Smooth muscle cell (in vitro differentiated cells): Measurements from ENCODE around the gene MKX. TPM values are rescaled to one million over a fixed set of nuclear protein-coding genes. Genes with fewer than 3 reads are reported as not detected.

Experiments
- DNase-seq: peaks from one replicate; lab custom pipeline; 2025; ENCODE audit not compliant: unreplicated experiment; lab: John Stamatoyannopoulos, UW
- H2AFZ ChIP-seq: fragments of 200-600 bp; sonication (generic); 2 replicates; pipeline ENCODE4 v1.6.0; 2016; ENCODE audit warnings: antibody characterized with exemption, low read depth, mild to moderate bottlenecking
- H3F3A ChIP-seq: fragments of 200-600 bp; sonication (generic); 2 replicates; pipeline ENCODE4 v1.6.0; 2017; ENCODE audit warnings: antibody characterized with exemption, low read depth
- H3K27ac ChIP-seq: fragments of 200-600 bp; sonication (generic); 2 replicates; pipeline ENCODE4 v1.5.1; 2016; ENCODE audit warnings: low read depth, mild to moderate bottlenecking
- H3K27me3 ChIP-seq: fragments of 200-600 bp; sonication (generic); 2 replicates; pipeline ENCODE4 v1.6.1; 2016; ENCODE audit warnings: low read depth, mild to moderate bottlenecking
- H3K36me3 ChIP-seq: fragments of 200-600 bp; sonication (generic); 2 replicates; pipeline ENCODE4 v1.5.1; 2016; ENCODE audit warnings: low read depth
- H3K4me1 ChIP-seq: fragments of 200-600 bp; sonication (generic); 2 replicates; pipeline ENCODE4 v1.5.1; 2016; ENCODE audit warnings: low read depth
- H3K4me2 ChIP-seq: fragments of 200-600 bp; sonication (generic); 2 replicates; pipeline ENCODE4 v1.6.0; 2016; ENCODE audit warnings: mild to moderate bottlenecking
- H3K4me3 ChIP-seq: fragments of 200-600 bp; sonication (generic); 2 replicates; pipeline ENCODE4 v1.5.1; 2016; ENCODE audit warnings: mild to moderate bottlenecking
- H3K79me2 ChIP-seq: fragments of 200-600 bp; sonication (generic); 2 replicates; pipeline ENCODE4 v1.6.0; 2016; ENCODE audit warnings: low read depth, mild to moderate bottlenecking
- H3K9ac ChIP-seq: fragments of 200-600 bp; sonication (generic); 2 replicates; pipeline ENCODE4 v1.6.0; 2016; ENCODE audit warnings: low read depth
- H3K9me3 ChIP-seq: fragments of 200-600 bp; sonication (generic); replicated peaks from 2 replicates; pipeline ENCODE4 v1.5.1; 2016; ENCODE audit warnings: low read depth
- H4K20me1 ChIP-seq: fragments of 200-600 bp; sonication (generic); 2 replicates; pipeline ENCODE4 v1.6.0; 2016; ENCODE audit warnings: low read depth
- CTCF ChIP-seq: fragments of 200-600 bp; sonication (generic); IDR thresholded peaks from 2 replicates; pipeline ENCODE4 v1.5.1; 2017; ENCODE audit warnings: borderline replicate concordance, mild to moderate bottlenecking, antibody characterized with exemption; ENCODE audit not compliant: insufficient read depth, poor library complexity, severe bottlenecking
- WGBS: methylation state at CpG from one replicate; pipeline ENCODE4 v1.1.7; 2016; ENCODE audit warnings: low lambda C conversion rate; 5-methylcytosine and 5-hydroxymethylcytosine counted together
- polyA plus RNA-seq: library from polyadenylated mRNA; unstranded; fragments of >200 nt; fragmentation: Nextera tagmentation; extraction: Ambion mirVana; gene quantifications from 2 replicates; pipeline ENCODE4 v1.2.1, GENCODE V29; 2016
- total RNA-seq: library from RNA; depleted of rRNA; stranded (reverse); fragments of >200 nt; gene quantifications from 2 replicates; pipeline ENCODE4 v1.2.3, GENCODE V29; 2014

MKX gene
- total and polyA plus RNA-seq, 2 experiments from 2014 or later: 0.04 TPM; not detected in 1

DNA sequence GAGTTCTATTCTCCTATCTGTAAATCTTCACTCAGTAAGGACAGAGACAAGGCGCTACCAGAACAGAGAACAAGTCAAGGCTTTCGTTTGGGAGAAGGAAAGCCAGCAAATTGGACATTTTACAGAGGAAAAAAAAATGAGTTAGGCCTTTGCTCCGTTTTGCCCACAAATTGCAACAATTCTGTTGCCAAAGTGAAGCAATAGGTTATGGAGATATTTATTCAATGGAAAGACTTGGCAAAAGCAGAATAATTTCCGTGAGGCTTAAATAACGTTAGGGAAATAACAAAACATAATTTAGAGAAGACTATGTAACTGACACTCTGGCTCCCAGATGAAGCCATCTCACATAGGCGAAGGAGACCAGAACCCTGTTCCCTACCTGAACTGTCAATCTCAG is 67.5 kb downstream of the MKX start:
- Histone ChIP-seq H4K20me1 (no peaks in the 10 kb centered on the region), H3K36me3 (no peaks in the 10 kb centered on the region), H3K4me2 (no peak overlapping the region), H3K9ac (no peak overlapping the region), H3K27me3 (no peaks in the 10 kb centered on the region), H3K27ac (no peak overlapping the region), H3K79me2 (no peaks in the 10 kb centered on the region), H3F3A (no peaks in the 10 kb centered on the region), H2AFZ (no peak overlapping the region), H3K4me1 (no peaks in the 10 kb centered on the region), H3K4me3 (no peak overlapping the region), H3K9me3 (no peaks in the 10 kb centered on the region)
- WGBS: 77% methylated on average over 6 of the region's 6 CpGs
- DNase-seq: no peak
- no peak for TF ChIP-seq CTCF

GRCh38 chr10:27673065-27673464 is 72.6 kb downstream of the MKX start:
- H4K20me1 ChIP-seq: no peaks in the 10 kb centered on the region
- H3K27me3 ChIP-seq: no peaks in the 10 kb centered on the region
- DNase-seq: no peak
- no peak for TF ChIP-seq CTCF
- no peak overlapping the region for H2AFZ ChIP-seq
- H3K36me3 ChIP-seq: no peaks in the 10 kb centered on the region
- no peak overlapping the region for H3K4me2 ChIP-seq
- H3K79me2 ChIP-seq: no peaks in the 10 kb centered on the region
- H3K9me3 ChIP-seq: no peaks in the 10 kb centered on the region
- H3F3A ChIP-seq: no peaks in the 10 kb centered on the region
- no peak overlapping the region for H3K9ac ChIP-seq
- no peak overlapping the region for H3K27ac ChIP-seq
- no peak overlapping the region for H3K4me3 ChIP-seq
- no peaks in the 10 kb centered on the region for H3K4me1 ChIP-seq

- H3K36me3 ChIP-seq: no peaks in the 10 kb centered on the region
- no peaks in the 10 kb centered on the region for H3F3A ChIP-seq
- DNase-seq: no peak
- no peaks in the 10 kb centered on the region for H3K4me1 ChIP-seq
- H3K9me3 ChIP-seq: no peaks in the 10 kb centered on the region
- WGBS: 82% methylated on average over 4 of the region's 4 CpGs
- H3K27me3 ChIP-seq: no peaks in the 10 kb centered on the region
- TF ChIP-seq CTCF: no peak
- no peak overlapping the region for H3K27ac ChIP-seq
- no peak overlapping the region for H2AFZ ChIP-seq
- H3K79me2 ChIP-seq: no peaks in the 10 kb centered on the region
- H3K9ac ChIP-seq: no peak overlapping the region
- H3K4me2 ChIP-seq: no peak overlapping the region
- no peaks in the 10 kb centered on the region for H4K20me1 ChIP-seq
- no peak overlapping the region for H3K4me3 ChIP-seq
These were observed 73.8 kb downstream of the MKX start for GRCh38 chr10:27671821-27672220.

GRCh38 chr10:27664461-27664860 is 81.2 kb downstream of the MKX start:
- no peaks in the 10 kb centered on the region for H3K36me3 ChIP-seq
- H2AFZ ChIP-seq: no peak overlapping the region
- no peak for TF ChIP-seq CTCF
- H3K9ac ChIP-seq: no peak overlapping the region
- H3K4me3 ChIP-seq: no peak overlapping the region
- H3K9me3 ChIP-seq: no peaks in the 10 kb centered on the region
- H4K20me1 ChIP-seq: no peaks in the 10 kb centered on the region
- no peak for DNase-seq
- no peak overlapping the region for H3K4me2 ChIP-seq
- no peaks in the 10 kb centered on the region for H3K79me2 ChIP-seq
- no peak overlapping the region for H3K27ac ChIP-seq
- WGBS: 81% methylated on average over 5 of the region's 5 CpGs
- peaks cover 7% of the 10 kb centered on the region for H3K27me3 ChIP-seq
- no peaks in the 10 kb centered on the region for H3F3A ChIP-seq
- no peaks in the 10 kb centered on the region for H3K4me1 ChIP-seq
